ENCODE measurements around the gene OR4D6.

OR4D6 gene

DNA sequence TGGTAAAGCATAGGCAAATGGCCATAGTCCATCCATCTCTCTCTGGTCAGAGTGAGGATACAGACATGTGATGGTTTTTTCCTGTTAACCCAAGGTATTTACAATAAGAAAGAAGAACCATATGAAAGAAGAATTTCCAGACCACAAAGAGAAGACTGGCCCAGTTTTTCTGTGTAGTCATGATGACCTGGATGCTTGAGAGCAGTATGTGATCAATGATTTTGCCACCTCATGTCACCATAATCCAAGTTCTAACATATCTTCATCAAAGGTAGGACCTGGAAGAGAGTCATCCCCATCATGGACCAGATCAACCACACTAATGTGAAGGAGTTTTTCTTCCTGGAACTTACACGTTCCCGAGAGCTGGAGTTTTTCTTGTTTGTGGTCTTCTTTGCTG lies at the start of gene OR4D6:
Gene OR4D6, plus strand, starts transcription at position 301 of the 400 bp plus-strand sequence. Its CDS starts 0 bp downstream, at position 301.
- TF ChIP-seq CTCF (IDR thresholded peaks at IDR 0.05), result no peak

GRCh38 chr11:59413646-59414045 lies 43.1 kb upstream of the OR4D6 start:
- no peak for TF ChIP-seq CTCF (IDR thresholded peaks at IDR 0.05)

DNA sequence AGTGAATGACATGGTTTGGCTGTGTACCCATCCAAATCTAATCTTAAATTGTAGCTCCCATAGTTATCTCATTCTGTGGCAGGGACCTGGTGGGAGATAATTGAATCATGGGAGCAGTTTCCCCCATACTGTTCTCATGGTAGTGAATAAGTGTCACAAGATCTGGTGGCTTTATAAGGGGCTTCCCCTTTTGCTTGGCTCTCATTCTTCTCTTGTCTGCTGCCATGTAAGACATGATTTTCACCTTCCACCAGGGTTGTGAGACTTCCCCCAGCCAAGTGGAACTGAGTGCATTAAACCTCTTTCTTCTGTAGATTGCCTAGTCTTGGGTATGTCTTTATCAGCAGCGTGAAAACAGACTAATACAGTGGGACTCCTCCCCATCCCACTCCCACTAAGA lies 41.6 kb upstream of the OR4D6 start:
- no peak for TF ChIP-seq CTCF (IDR thresholded peaks at IDR 0.05)

- TF ChIP-seq CTCF (IDR thresholded peaks at IDR 0.05), result no peak
These were observed 40.1 kb upstream of the OR4D6 start for GRCh38 chr11:59416613-59417012.

GRCh38 chr11:59417023-59417422 lies 39.7 kb upstream of the OR4D6 start:
- TF ChIP-seq CTCF (IDR thresholded peaks at IDR 0.05), result no peak

GRCh38 chr11:59418156-59418555 lies 38.6 kb upstream of the OR4D6 start:
- no peak for TF ChIP-seq CTCF (IDR thresholded peaks at IDR 0.05)

DNA sequence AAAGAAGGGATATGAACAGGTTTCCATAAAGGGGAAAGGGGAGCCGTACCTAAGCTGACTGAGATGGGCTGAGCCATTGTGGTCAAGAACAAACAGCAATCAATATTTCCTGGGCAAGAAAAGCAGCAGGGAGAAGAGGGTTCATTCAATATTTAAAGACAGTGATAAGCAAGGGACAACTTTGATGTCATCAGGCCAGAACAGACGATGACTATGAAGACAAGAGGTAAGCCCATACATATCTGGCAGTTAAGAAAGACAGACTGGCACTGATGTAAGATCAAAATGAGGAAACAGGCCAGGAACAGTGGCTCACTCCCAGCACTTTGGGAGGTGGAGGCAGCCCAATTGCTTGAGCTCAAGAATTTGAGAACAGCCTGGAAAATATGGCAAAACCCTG lies 32.9 kb upstream of the OR4D6 start:
- TF ChIP-seq CTCF (IDR thresholded peaks at IDR 0.05), result no peak

DNA sequence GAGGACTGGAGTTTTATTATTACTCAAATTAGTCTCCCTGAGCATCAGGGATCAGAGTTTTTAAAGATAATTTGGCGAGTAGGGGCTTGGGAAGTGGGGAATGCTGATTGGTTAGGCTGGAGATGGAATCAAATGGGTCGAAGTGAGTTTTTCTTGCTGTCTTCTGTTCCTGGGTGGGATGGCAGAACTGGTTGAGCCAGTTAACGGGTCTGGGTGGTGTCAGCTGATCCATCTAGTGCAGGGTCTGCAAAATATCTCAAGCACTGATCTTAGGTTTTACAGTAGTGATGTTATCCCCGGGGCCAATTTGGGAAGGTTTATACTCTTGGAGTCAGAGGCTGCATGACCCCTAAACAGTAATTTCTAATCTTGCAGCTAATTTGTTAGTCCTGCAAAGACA lies 31.6 kb upstream of the OR4D6 start:
- no peak for TF ChIP-seq CTCF (IDR thresholded peaks at IDR 0.05)
